ENCODE data around the gene RAB14.
"Not testable (repeated sequence)": the region's sequence is repeated elsewhere in the genome, so short reads cannot be mapped to it uniquely, and the experiment has no call there.

Gene RAB14

DNA sequence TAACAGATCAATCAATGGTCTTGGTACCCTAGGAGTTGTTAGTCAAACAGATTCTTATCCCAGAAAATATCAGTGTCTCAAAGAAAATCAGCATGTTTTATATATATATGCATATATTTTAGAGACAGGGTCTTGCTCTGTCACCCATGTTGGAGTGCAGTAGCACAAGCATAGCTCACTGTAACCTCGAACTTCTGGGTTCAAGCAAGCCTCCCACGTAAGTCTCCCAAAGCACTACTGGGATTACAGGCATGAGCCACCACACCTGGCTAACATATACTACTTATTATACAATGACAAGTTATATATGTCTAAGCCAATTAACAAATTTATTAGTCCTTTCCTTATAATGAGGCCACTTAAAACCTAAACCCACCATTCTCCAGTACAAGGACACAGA lies 10.4 kb downstream of the RAB14 start:
- no peak for DNase-seq
- TF ChIP-seq POLR2A (IDR thresholded peaks at IDR 0.05; ENCODE audit: low read length) (no peak), GATA1 (IDR thresholded peaks at IDR 0.05; ENCODE audit: low read depth, low read length) (no peak)

DNA sequence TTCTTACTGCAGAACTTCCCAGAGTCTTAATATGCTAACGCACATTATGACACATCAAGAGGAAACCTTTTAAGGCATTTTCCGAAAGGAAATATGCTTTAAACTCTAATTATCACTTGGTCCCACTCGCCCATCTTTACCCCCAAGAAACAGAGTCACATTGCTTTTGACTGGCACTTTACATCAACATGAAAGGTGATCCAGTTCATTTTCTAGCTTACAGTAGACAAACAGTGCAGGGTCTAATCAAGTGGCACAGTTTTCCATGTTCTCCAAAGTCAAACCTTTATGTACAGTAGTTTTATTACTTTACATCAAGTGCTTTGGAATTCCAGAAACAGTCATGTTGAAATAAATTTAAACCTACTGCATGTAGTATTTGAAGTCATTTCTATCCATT lies 12.0 kb downstream of the RAB14 start:
- TF ChIP-seq GATA1 (IDR thresholded peaks at IDR 0.05; ENCODE audit: low read depth, low read length) (no peak), POLR2A (IDR thresholded peaks at IDR 0.05; ENCODE audit: low read length) (no peak)
- DNase-seq, result no peak

DNA sequence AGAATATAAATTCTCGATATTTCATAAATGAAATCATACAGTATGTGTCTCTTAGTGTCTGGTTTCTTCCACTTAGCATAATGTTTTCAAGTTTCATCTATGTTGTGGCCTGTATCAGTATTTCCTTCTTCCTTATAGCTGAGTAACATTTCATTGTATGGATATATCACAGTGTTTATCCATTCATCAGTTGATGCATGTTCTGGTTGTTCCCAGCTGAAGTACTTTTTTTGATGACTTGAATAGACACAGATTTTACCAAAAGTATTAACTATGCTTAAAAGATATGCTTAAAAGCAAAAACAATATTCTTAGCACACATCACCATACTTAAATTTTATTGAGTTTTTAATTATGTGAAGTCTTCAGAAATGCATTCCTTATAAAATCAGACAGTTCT lies 12.7 kb downstream of the RAB14 start:
- no peak for TF ChIP-seq GATA1 (IDR thresholded peaks at IDR 0.05; ENCODE audit: low read depth, low read length)
- no peak for TF ChIP-seq POLR2A (IDR thresholded peaks at IDR 0.05; ENCODE audit: low read length)
- no peak for DNase-seq

DNA sequence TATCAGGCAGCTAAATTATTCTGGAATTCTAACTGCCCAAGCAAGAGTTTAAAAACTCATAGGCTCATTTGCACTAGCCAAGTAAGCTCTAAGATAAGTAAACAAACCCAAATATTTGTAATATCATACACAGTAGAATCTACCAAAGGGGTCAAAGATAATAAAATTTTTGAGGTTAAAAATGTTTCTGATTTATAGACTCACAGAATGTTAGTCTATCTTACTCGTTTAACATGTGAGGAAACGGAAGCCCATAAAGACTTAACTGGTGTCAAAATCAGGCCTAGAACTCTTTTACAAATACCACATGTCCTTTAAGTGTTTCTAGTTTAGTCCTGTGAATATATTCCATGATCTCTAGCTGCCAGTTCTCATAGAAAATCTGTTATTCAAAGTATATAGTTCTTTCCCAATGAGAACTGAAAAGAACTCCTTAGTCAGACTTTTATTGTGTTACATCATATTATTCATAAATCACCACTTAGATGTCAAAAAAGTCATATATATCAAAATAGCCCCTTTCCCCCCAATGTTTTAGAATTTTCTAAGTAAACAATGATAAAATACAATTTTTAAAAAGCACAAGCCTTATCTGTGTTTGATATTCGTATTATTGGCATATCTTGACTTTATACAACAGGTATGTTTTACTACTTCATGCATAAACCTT lies 13.9 kb downstream of the RAB14 start:
- no peak for DNase-seq

DNA sequence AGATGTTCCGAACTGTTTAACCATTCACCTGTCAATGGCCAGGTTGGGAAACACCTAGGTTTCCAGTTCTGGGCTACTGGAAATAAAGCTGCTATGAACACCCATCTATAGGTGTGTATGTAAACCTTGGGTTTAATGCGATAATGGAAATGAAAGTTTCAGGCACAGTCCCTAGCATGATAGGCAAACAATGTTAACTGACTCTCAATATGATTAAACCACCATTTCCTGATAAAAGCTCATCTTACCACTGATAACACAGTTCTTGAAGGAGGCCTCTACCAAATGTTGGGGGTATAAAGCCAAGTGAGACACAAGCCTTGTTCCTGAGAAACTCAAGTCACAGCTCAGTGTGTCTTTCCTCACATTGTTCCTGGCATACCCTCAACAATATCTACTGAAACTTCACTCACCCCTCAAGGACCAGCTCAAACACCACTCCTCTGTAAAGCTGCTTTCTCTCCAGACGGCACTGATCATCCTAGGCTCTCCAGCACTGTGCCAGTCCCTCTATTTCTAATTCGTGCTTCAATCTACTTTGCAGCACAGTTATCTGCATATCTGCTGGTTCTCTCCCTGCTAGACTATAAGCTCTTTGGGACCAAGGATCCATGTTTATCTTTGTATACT lies 15.8 kb downstream of the RAB14 start:
- peak in 1 of 2 experiments; percentile 24 for DNase-seq
- no peak for TF ChIP-seq POLR2A (IDR thresholded peaks at IDR 0.05; ENCODE audit: low read length)
- no peak for TF ChIP-seq GATA1 (IDR thresholded peaks at IDR 0.05; ENCODE audit: low read depth, low read length)

More for the DNA sequence above, 13.9 kb downstream of the RAB14 start:
- TF ChIP-seq POLR2A (IDR thresholded peaks at IDR 0.05; ENCODE audit: low read length) (no peak), GATA1 (IDR thresholded peaks at IDR 0.05; ENCODE audit: low read depth, low read length) (no peak)

DNA sequence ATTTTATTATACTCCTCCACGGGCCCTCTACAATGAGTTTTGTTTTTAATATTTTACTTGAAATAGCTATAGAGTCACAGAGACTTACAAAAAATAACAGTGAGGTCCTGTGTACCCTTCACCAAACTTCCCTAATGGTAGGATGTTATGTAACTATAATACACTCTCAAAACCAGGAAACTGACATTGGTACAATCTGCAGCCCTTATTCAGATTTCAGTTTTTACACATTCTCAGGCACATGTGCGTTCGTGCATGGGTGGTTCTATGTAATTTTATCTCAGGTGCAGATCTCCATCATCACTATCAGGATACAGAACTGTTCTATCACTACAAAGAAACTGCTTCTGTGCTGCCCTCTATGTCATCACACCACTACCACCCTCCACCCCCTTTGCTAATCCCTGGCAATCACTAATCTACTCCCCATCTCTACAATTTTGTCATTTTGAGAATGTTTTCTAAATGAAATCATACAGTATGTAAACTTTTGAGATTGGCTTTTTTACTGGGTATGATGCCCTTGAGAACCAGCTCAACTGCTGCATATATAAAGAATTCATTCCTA lies 16.4 kb downstream of the RAB14 start:
- no peak for TF ChIP-seq POLR2A (IDR thresholded peaks at IDR 0.05; ENCODE audit: low read length)
- TF ChIP-seq GATA1 (IDR thresholded peaks at IDR 0.05; ENCODE audit: low read depth, low read length), result no peak
- DNase-seq, result no peak

DNA sequence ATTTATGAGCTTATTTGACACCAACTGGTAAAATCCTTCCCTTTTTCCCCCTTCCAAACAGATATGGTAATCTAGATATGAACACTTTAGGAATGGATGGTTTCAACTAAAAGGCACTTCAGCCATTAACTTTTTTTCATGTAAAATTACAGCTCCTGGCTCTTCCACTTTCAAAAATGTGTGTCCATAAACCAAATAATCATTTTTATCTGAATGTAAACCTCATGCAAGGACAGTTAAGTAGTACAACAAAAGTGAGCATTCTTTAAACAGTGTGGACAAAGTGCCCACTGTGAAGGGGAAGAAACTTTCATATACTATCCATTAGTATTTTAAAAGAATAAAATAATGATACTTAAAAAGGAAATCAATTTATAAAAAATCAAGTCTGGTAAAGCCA lies 17.2 kb downstream of the RAB14 start:
- TF ChIP-seq POLR2A (IDR thresholded peaks at IDR 0.05; ENCODE audit: low read length) (no peak), GATA1 (IDR thresholded peaks at IDR 0.05; ENCODE audit: low read depth, low read length) (no peak)
- no peak for DNase-seq

DNA sequence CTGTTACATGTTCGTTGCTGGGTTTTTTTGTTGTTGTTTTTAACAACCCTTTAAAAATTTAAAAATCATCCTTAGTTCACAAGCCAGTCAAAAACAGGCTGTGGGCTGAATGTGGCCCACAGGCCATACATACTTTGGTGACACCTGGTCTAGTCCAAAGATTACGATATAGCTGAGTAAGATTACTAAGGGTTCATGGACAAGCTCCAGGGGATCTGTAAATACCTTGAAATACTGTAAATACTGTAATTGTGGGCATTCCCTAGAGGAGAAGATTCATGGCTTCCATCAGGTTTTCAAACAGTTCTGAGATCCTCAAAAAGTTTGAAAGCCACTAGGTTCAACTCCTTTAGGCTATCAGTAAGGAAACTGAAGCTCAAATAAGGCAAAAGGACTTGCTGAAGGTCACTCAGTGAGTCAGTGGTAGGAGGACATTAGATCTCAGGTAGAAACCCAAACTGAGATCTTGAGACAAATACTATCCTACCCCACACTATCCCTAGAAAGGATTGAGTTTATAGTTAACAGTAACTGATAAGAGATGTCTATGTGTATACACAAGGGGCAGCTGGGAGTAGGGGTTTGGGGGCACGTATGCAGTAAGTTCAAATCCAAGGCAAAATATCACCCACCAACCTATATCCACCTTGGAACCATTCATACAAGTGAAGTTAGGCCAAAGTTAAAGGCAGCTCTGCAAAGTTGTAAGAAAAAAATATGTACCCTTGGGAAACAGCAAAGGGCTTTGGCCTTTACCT lies 17.8 kb downstream of the RAB14 start:
- TF ChIP-seq POLR2A (IDR thresholded peaks at IDR 0.05; ENCODE audit: low read length) (no peak), GATA1 (IDR thresholded peaks at IDR 0.05; ENCODE audit: low read depth, low read length) (no peak)
- DNase-seq, result no peak

DNA sequence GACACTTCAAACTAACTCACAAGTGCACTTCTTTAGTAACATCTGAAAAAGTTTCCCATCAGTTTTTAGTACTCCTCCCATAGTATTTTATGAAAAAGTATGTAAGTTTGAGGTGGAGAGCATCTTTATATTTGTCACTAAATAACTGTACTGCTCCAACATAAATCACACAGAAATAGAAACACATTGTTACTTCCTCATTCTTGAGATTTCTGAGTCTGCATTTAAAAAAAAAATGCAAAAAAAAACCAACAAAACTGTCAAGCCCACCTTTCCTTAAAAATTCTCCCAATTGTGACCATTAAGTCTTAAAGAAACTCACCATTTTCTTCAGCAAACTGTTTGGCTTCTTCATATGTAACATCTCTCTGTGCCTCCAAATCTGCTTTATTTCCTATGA lies 18.7 kb downstream of the RAB14 start:
- no peak for DNase-seq
- no peak for TF ChIP-seq POLR2A (IDR thresholded peaks at IDR 0.05; ENCODE audit: low read length)
- no peak for TF ChIP-seq GATA1 (IDR thresholded peaks at IDR 0.05; ENCODE audit: low read depth, low read length)

DNA sequence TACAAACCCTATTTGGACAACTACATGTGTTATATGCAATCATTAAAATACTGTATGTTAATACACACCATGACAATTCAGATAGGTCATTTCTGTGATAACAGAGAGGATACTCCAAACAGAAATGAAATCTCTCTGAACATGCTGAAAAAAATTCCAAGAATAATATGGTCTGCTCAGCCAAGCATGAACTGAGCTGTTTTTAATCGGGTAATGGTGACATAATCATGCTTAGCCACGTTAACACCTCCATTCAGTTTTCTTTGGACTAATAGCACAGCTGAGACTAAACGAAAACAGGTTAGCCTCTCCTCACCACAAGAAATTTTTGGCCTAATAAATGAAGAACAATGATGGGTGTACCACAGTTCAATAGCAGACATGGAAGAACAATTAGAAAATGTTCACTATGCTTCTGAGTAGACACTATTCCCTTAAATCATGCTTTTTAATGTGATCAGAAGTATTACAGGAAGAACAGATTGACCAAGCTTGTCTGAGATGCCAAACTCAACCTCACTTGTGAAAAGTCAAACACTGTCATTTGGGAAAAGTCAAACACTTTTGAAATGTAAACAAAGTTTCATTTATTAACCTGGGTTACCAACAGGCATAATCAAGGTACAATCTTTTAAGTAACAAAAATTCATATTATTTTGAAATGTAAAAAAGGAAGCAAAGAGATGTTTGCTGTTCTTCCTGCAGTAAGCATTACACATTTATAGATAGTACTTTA lies 19.4 kb downstream of the RAB14 start:
- TF ChIP-seq GATA1 (IDR thresholded peaks at IDR 0.05; ENCODE audit: low read depth, low read length) (no peak), POLR2A (IDR thresholded peaks at IDR 0.05; ENCODE audit: low read length) (no peak)
- DNase-seq, result no peak

DNA sequence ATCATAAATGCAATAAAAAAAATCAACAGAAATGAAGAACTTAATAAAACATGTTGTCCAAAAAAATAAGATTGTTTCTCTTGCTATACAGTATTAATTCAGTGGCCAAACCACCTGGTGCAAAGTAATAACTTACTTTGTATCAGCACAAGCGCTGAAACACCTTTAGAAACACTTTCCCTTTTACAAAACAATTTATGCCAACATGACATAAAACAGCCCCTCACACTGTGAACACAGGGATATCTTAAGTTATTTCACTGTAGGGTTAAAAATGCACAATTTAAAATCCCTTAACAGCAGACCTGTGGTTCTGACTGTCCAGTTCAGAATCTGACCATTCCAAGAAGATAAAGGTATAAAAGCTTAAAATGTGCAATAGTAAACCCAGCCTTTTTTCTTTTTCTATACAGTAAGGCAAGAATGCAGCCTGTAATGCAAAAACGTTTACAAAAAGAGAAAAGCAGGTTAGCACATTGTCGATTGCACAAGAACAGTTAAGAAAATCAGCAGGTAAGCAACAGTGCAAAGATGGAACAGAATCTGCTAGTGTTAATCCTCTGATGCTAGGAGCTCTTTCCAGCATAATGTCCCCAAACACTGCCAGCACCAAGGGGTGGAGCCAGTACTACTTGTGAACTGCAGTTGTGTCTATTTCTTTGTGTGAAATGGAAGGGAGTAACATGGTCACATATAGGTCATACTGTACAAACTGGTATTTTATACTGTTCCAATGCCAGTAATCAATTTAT lies 21.6 kb downstream of the RAB14 start:
- DNase-seq, result no peak
- TF ChIP-seq GATA1 (IDR thresholded peaks at IDR 0.05; ENCODE audit: low read depth, low read length) (no peak), POLR2A (IDR thresholded peaks at IDR 0.05; ENCODE audit: low read length) (no peak)

DNA sequence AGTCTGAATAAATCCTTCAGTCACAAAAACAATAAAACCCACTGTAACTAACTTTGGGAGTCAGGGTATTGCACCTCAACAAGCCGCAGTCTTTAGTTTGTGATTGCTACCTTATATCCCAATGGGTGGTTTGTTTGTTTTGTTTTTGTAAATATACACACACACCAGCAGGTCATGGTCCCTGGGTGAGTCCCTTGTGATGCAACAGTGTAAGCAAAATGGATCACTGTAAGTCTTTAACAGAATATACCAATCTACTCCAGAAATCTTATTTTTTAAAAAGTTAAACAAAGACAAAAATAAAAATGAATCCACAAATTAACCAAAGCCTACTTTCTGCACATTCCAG lies 22.3 kb downstream of the RAB14 start:
- not testable (repeated sequence) for DNase-seq

DNA sequence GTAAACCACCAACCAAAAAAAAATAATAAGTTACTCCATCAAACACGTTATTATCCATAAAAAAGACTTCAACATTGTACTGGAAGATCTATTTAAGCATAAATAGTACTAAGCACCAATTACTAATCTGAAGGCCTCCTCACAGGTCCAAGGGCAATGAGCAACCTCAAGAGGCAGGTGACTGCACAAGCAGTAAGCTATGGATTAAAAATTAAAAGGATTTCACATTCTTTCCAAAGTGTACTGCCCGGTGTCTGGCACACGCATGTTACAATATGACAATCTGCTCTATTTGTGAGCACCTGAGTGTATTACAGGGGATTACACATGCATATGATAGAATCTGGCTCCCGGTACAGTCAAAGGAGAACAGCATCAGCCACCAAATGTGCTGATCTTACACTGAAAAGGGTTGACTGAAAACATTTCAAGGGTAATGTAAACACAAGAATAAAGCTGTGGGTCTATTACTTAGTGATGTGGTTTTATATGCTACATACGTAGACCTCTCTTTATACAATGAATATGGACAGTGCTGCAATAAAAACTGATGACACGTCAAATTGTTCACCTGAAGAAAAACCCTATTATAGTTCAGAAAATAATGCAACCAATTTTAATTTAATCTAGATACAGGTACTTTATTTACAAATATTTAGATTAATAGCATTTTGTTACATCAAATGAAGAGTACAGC lies 22.8 kb downstream of the RAB14 start:
- TF ChIP-seq POLR2A (IDR thresholded peaks at IDR 0.05; ENCODE audit: low read length), result no peak
- no peak for TF ChIP-seq GATA1 (IDR thresholded peaks at IDR 0.05; ENCODE audit: low read depth, low read length)

More for the DNA sequence above, 22.8 kb downstream of the RAB14 start:
- no peak for DNase-seq

Measured in erythroblast (primary cell).